ENCODE measurements around the gene A2M. TPM values are rescaled to one million over a fixed set of nuclear protein-coding genes. Genes with fewer than 3 reads are reported as not detected.

Gene A2M
- total RNA-seq, 1 donor from 2014 or later, result 1.2 TPM

DNA sequence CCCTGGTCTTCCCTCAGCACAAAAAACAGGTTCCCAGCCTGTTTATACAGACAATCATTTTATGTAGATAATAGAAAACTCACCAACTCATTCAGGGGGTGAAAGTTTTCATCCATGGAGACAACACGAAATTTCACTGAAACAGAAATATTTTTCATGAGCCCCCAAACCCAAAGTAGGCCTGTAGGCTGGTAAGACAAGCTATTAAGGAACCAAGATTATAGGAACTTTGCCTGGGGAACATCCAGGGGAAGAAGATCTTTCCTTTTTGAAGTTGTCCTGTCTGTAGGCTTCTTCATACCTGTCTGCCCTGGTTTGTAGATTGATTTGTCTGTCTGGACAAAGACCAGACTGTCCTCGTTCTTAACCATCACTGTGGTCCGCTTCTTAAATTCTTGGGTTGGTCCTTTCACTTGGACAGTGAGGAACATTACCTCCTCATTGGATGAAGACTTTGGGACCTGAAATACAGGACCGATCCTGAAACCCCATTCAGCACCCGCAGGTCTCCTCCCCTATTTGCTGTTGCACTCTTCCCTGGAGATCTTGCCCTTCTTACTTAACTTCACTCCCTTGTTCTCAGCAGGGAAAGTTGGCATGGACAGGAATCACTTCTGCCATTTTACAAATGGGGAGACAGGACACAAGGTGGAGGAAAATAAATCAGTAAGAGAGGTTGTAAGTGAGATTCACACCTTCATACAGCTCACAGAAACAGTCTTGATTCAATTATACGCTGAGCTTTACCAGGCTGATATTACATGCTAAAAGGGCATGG lies 3.5 kb downstream of the A2M start:
- Mint-ChIP-seq H3K9me3 (ENCODE audit: unreplicated experiment) (no peaks in the 10 kb centered on the region), H3K4me1 (ENCODE audit: unreplicated experiment) (no peaks in the 10 kb centered on the region), H3K36me3 (ENCODE audit: unreplicated experiment) (no peaks in the 10 kb centered on the region), H3K27me3 (ENCODE audit: unreplicated experiment) (peaks cover 6% of the 10 kb centered on the region), H3K27ac (ENCODE audit: unreplicated experiment) (no peak overlapping the region), H3K4me3 (ENCODE audit: unreplicated experiment) (no peak overlapping the region)
- no peak for DNase-seq (ENCODE audit: extremely low spot score, unreplicated experiment)
- TF ChIP-seq, protein P1, sequence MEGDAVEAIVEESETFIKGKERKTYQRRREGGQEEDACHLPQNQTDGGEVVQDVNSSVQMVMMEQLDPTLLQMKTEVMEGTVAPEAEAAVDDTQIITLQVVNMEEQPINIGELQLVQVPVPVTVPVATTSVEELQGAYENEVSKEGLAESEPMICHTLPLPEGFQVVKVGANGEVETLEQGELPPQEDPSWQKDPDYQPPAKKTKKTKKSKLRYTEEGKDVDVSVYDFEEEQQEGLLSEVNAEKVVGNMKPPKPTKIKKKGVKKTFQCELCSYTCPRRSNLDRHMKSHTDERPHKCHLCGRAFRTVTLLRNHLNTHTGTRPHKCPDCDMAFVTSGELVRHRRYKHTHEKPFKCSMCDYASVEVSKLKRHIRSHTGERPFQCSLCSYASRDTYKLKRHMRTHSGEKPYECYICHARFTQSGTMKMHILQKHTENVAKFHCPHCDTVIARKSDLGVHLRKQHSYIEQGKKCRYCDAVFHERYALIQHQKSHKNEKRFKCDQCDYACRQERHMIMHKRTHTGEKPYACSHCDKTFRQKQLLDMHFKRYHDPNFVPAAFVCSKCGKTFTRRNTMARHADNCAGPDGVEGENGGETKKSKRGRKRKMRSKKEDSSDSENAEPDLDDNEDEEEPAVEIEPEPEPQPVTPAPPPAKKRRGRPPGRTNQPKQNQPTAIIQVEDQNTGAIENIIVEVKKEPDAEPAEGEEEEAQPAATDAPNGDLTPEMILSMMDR (IDR thresholded peaks at IDR 0.05), result no peak

DNA sequence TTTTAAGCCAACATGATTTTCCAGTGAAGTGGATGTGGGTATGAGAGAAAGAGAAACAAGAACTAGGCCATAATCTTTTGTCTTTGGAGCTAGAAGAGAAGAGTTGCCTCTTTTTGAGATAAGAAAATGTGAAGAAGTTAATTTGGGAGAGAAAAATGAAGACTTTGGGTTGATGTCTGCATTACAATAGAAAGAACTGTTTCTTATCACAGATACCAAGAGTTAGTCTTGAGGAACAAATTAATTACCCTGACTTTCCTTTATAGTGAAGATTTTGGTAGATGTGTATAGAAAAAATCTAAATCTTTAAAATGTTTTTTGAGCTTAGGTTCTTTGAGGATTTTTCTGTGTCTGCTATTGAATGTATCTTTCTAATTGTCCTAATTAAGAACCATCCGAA lies 4.2 kb downstream of the A2M start:
- no peaks in the 10 kb centered on the region for H3K4me1 Mint-ChIP-seq (ENCODE audit: unreplicated experiment)

DNA sequence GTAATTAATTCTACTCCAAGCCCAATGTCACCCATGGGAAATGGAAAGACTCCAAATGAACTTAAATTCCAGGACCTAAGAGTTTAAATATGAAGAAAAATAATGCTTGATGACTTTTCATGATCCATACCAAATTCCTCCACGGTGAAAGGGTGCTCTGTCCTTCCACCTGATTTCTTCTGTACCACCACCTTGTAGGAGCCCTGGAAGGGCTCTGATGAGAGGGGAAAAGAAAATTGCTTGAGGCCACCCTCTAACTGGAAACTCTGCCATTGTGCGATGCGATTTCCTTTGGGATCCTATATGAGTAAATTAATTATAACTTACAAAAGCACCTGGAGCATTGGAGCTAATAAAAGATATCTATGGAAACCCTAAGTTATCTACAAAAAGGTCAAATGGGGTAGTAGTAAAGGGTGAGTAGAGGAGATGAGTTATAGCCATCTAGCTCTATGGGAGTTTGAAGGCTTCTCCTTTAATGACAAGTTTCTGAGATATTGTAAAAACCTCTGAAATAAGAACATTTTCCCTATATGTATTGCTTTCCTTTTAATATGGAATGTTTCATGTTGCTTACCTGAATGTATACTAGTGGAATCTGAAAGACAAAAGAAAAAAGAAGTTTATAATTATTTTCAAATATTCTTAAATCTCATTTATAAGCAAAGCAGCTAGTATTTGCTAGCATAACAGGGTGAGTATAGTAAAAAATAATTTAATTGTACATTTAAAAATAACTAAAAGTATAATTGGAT lies 5.8 kb downstream of the A2M start:
- Mint-ChIP-seq H3K4me1 (ENCODE audit: unreplicated experiment) (no peaks in the 10 kb centered on the region), H3K4me3 (ENCODE audit: unreplicated experiment) (no peak overlapping the region), H3K27ac (ENCODE audit: unreplicated experiment) (no peak overlapping the region), H3K36me3 (ENCODE audit: unreplicated experiment) (no peaks in the 10 kb centered on the region), H3K27me3 (ENCODE audit: unreplicated experiment) (peaks cover 2% of the 10 kb centered on the region), H3K9me3 (ENCODE audit: unreplicated experiment) (no peaks in the 10 kb centered on the region)
- no peak for DNase-seq (ENCODE audit: extremely low spot score, unreplicated experiment)
- TF ChIP-seq, protein P1 (IDR thresholded peaks at IDR 0.05), result no peak

More for the DNA sequence above, 4.2 kb downstream of the A2M start:
- Mint-ChIP-seq H3K27ac (ENCODE audit: unreplicated experiment) (no peak overlapping the region), H3K4me3 (ENCODE audit: unreplicated experiment) (no peak overlapping the region), H3K9me3 (ENCODE audit: unreplicated experiment) (no peaks in the 10 kb centered on the region), H3K27me3 (ENCODE audit: unreplicated experiment) (peaks cover 5% of the 10 kb centered on the region), H3K36me3 (ENCODE audit: unreplicated experiment) (no peaks in the 10 kb centered on the region)
- DNase-seq (ENCODE audit: extremely low spot score, unreplicated experiment), result no peak
- TF ChIP-seq, protein P1 (IDR thresholded peaks at IDR 0.05), result no peak

DNA sequence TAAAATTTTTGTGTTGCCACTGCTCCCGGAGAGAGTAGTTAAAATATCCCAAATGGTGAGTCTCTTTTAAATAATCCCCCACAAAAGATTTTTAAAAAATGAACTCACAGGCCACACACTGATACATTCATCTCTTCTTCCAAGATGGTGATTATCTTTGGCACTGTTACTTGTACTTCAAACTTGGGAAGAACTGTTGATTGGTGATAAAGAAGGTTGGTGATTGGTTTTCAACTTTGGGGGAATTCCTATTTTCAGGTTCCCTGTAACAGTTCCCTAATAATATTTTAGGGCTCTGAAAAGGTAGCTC lies 6.6 kb downstream of the A2M start:
- H3K4me3 Mint-ChIP-seq (ENCODE audit: unreplicated experiment), result no peak overlapping the region
- H3K27ac Mint-ChIP-seq (ENCODE audit: unreplicated experiment), result no peak overlapping the region
- no peaks in the 10 kb centered on the region for H3K4me1 Mint-ChIP-seq (ENCODE audit: unreplicated experiment)
- no peak for DNase-seq (ENCODE audit: extremely low spot score, unreplicated experiment)
- H3K36me3 Mint-ChIP-seq (ENCODE audit: unreplicated experiment), result no peaks in the 10 kb centered on the region
- TF ChIP-seq, protein P1 (IDR thresholded peaks at IDR 0.05), result no peak
- peaks cover 2% of the 10 kb centered on the region for H3K27me3 Mint-ChIP-seq (ENCODE audit: unreplicated experiment)
- no peaks in the 10 kb centered on the region for H3K9me3 Mint-ChIP-seq (ENCODE audit: unreplicated experiment)

DNA sequence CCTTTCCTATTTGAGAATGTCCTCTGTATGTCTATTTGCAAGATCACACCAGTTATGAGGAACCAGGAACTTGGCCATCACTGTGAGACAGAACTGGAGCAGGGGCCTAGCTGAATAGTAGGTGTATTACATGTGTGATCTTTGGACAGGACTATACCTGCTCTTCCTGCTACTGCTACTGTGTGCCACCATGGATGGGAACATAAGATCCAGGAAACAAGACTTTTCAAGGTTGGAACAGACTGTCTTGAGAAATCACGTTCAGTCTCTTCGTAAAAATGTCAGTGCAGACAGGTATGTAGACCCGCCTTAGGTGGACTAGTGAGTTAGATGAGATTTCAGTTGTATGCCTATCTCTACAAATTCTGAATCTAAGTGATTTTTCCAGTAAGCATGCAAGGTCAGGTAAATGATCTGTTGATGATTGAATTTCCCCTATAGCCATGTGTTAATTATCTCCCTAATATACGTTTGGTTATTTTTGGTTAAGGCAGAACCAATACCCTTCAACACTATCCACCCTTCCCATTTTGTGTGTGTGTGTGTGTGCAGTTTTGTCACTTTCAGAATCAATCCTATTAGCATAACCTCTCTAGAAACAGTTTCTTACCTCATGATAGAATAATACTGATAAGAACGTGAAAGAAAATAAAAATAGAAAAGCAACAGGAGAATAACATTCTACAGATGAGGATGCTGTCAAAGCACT lies 7.1 kb downstream of the A2M start:
- TF ChIP-seq, protein P1 (IDR thresholded peaks at IDR 0.05), result no peak
- no peak for DNase-seq (ENCODE audit: extremely low spot score, unreplicated experiment)
- H3K27me3 Mint-ChIP-seq (ENCODE audit: unreplicated experiment), result peaks cover 2% of the 10 kb centered on the region
- H3K36me3 Mint-ChIP-seq (ENCODE audit: unreplicated experiment), result no peaks in the 10 kb centered on the region
- H3K4me3 Mint-ChIP-seq (ENCODE audit: unreplicated experiment), result no peak overlapping the region
- H3K27ac Mint-ChIP-seq (ENCODE audit: unreplicated experiment), result no peak overlapping the region
- H3K9me3 Mint-ChIP-seq (ENCODE audit: unreplicated experiment), result no peaks in the 10 kb centered on the region
- H3K4me1 Mint-ChIP-seq (ENCODE audit: unreplicated experiment), result no peaks in the 10 kb centered on the region
